ENCODE measurements around the gene SLC25A42.

The SLC25A42 gene

GRCh38 chr19:19034204-19034624 lies 29.6 kb upstream of the SLC25A42 start:
- H3K27ac Mint-ChIP-seq: peak overlapping the region; percentile 90
- DNase-seq (peak; percentile 70), ATAC-seq (replicated peaks) (peak; percentile 68 to 71)
- peaks cover 20 to 35% of the 10 kb centered on the region in 2 donors for H3K36me3 Mint-ChIP-seq
- H3K4me3 Mint-ChIP-seq: peak overlapping the region; percentile 81 to 89
- peaks cover 19 to 33% of the 10 kb centered on the region in 2 donors for H3K4me1 Mint-ChIP-seq
- no peaks in the 10 kb centered on the region for H3K27me3 Mint-ChIP-seq
- no peaks in the 10 kb centered on the region for H3K9me3 Mint-ChIP-seq

DNA sequence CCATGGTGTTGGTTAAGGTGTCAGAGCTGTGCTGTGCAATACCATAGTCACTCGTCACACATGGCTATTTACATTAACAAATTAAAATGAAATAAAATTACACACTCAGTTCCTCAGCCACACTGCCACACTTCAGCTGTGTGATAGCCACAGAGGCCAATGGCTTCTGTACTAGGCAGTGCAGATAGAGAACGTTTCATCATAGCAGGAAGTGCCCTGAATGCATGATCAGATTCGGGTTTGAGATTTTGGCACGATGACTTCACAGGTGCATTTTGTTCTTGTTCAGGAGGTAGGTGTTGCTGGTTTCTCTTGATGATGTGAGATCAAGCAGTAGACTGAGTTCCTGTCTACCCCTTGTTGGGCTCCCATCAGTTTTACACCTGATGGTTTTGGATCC lies 23.9 kb upstream of the SLC25A42 start:
- peak overlapping the region; percentile 59 for H3K27ac Mint-ChIP-seq
- H3K4me3 Mint-ChIP-seq: no peak overlapping the region
- no peak for DNase-seq
- peaks cover 19 to 30% of the 10 kb centered on the region in 2 donors for H3K4me1 Mint-ChIP-seq
- H3K36me3 Mint-ChIP-seq: peaks cover 24 to 35% of the 10 kb centered on the region in 2 donors
- no peaks in the 10 kb centered on the region for H3K27me3 Mint-ChIP-seq
- peak; percentile 75 to 91 for ATAC-seq (replicated peaks)
- no peaks in the 10 kb centered on the region for H3K9me3 Mint-ChIP-seq

- Mint-ChIP-seq H3K27ac (no peak overlapping the region), H3K36me3 (peaks cover 27 to 39% of the 10 kb centered on the region in 2 donors), H3K4me1 (peaks cover 16 to 25% of the 10 kb centered on the region in 2 donors), H3K9me3 (no peaks in the 10 kb centered on the region), H3K4me3 (no peak overlapping the region), H3K27me3 (no peaks in the 10 kb centered on the region)
- no peak for DNase-seq
- no peak for ATAC-seq (replicated peaks)
Observed at GRCh38 chr19:19040417-19040816, 23.4 kb upstream of the SLC25A42 start.

GRCh38 chr19:19042732-19043280 lies 21.0 kb upstream of the SLC25A42 start:
- Mint-ChIP-seq H3K27me3 (no peaks in the 10 kb centered on the region), H3K27ac (no peak overlapping the region), H3K4me1 (peaks cover 12 to 21% of the 10 kb centered on the region in 2 donors), H3K9me3 (no peaks in the 10 kb centered on the region), H3K4me3 (no peak overlapping the region), H3K36me3 (peaks cover 23 to 42% of the 10 kb centered on the region in 2 donors)
- no peak for DNase-seq
- ATAC-seq (replicated peaks): no peak

DNA sequence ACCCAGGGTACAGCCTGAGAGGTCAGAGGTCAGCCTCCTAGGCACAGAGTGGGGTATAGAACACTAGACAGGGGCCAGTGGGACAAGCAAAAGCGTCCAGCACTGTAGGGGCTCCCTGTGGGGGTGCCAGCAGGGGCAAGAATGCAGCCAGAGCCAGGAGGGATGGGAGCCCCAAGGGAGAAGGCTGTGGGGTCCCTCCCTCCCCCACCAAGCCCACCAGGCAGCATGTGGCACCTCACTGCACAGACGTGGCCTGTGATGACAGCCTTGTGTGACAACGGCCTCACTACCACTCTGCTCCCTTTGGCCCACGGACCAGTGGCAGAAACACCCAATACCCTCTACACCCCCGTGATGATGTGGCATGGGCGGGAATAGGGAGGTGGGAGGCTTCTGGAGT lies 20.3 kb upstream of the SLC25A42 start:
- ATAC-seq (replicated peaks) (no peak), DNase-seq (no peak)
- Mint-ChIP-seq H3K4me3 (no peak overlapping the region), H3K27ac (no peak overlapping the region), H3K36me3 (peaks cover 26 to 43% of the 10 kb centered on the region in 2 donors), H3K4me1 (peaks cover 12 to 21% of the 10 kb centered on the region in 2 donors), H3K9me3 (no peaks in the 10 kb centered on the region), H3K27me3 (no peaks in the 10 kb centered on the region)

DNA sequence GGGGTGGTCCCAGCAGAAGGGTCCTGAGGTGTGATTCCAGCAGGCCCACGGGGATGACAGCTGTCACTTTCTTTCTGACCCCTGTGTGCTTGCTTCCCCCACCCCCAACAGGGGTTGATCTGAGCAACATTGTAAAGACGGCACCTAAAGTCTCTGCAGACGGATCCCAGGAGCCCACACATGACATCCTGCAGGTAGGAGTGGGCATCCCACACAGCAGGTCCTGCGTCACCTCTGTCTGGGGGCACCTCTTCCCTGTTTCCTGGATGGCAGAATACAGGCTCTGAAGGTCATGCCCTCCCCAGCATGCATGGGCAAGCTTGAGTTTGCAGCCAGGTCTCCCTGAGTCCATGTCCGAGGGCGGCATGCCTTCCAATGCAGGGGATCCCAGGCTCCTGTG lies 19.9 kb upstream of the SLC25A42 start:
- H3K27ac Mint-ChIP-seq: no peak overlapping the region
- DNase-seq: no peak
- H3K4me1 Mint-ChIP-seq: peaks cover 12 to 20% of the 10 kb centered on the region in 2 donors
- no peak overlapping the region for H3K4me3 Mint-ChIP-seq
- no peaks in the 10 kb centered on the region for H3K27me3 Mint-ChIP-seq
- no peak for ATAC-seq (replicated peaks)
- H3K36me3 Mint-ChIP-seq: peaks cover 26 to 44% of the 10 kb centered on the region in 2 donors
- H3K9me3 Mint-ChIP-seq: no peaks in the 10 kb centered on the region

DNA sequence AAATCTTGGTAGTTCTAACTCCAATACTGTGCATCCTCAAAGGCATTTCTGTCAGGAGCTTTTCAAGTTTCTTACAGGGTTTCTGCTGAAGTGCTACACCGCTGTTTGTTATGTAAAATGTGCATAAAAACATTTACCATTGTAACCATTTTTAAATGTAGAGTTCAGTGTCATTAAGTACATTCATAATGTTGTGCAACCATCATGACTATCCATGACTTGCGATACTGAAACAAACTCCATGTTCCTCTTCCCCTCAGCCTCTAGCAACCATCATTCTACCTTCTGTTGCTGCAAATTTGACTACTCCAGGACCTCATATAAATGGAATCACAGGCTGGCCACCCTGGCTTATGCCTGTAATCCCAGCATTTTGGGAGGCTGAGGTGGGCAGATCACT lies 14.4 kb upstream of the SLC25A42 start:
- no peak overlapping the region for H3K27ac Mint-ChIP-seq

DNA sequence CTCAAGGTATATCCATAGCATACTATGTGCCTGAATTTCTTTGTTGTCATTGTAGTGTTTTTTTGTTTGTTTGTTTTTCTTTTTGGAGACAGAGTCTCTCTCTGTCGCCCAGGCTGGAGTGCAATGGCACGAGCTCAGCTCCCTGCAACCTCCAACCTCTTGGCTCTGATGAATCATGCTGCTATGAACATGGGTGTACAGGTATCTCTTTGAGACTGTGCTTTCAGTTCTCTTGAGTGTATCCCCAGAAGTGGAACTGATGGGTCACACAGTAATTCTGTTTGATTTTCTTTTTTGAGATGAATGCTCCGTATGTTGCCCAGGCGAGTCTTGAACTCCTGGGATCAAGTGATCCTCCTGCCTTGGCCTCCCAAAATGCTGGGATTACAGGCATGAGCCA lies 13.7 kb upstream of the SLC25A42 start:
- DNase-seq (no peak), ATAC-seq (replicated peaks) (no peak)
- Mint-ChIP-seq H3K27ac (no peak overlapping the region), H3K27me3 (no peaks in the 10 kb centered on the region), H3K9me3 (no peaks in the 10 kb centered on the region), H3K36me3 (peaks cover 21 to 60% of the 10 kb centered on the region in 2 donors), H3K4me3 (no peak overlapping the region), H3K4me1 (peaks cover 0 to 5% of the 10 kb centered on the region in 2 donors)

More for the DNA sequence above, 14.4 kb upstream of the SLC25A42 start:
- ATAC-seq (replicated peaks) (no peak), DNase-seq (no peak)
- Mint-ChIP-seq H3K4me3 (no peak overlapping the region), H3K9me3 (no peaks in the 10 kb centered on the region), H3K27me3 (no peaks in the 10 kb centered on the region), H3K4me1 (peaks cover 0 to 5% of the 10 kb centered on the region in 2 donors), H3K36me3 (peaks cover 25 to 65% of the 10 kb centered on the region in 2 donors)

GRCh38 chr19:19050731-19051130 lies 13.1 kb upstream of the SLC25A42 start:
- Mint-ChIP-seq H3K9me3 (no peaks in the 10 kb centered on the region), H3K27ac (no peak overlapping the region), H3K36me3 (peaks cover 19 to 62% of the 10 kb centered on the region in 2 donors), H3K27me3 (no peaks in the 10 kb centered on the region), H3K4me1 (peaks cover 0 to 5% of the 10 kb centered on the region in 2 donors), H3K4me3 (no peak overlapping the region)
- no peak for ATAC-seq (replicated peaks)
- no peak for DNase-seq

DNA sequence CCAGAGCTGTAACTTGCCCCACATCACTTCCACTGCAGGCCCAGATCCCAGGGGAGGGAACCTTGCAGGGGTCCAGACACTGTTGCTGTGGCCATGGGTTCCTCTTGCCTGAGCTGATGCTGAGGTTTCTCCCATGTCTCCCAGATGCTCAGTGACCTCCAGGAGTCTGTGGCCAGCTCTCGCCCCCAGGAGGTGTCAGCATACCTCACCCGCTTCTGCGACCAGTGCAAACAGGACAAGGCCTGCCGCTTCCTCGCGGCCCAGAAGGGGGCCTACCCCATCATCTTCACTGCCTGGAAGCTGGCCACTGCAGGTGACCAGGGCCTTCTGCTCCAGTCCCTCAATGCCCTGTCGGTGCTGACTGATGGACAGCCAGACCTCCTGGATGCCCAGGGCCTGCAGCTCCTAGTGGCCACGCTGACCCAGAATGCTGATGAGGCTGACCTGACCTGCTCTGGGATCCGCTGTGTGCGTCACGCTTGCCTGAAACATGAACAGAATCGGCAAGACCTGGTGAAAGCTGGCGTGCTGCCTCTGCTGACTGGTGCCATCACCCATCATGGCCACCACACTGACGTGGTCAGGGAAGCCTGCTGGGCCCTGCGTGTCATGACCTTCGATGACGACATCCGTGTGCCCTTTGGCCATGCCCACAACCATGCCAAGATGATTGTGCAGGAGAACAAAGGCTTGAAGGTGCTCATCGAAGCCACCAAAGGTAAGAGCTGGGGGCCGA lies 12.1 kb upstream of the SLC25A42 start:
- ATAC-seq (replicated peaks): no peak
- peaks cover 0 to 5% of the 10 kb centered on the region in 2 donors for H3K4me1 Mint-ChIP-seq
- H3K27ac Mint-ChIP-seq: no peak overlapping the region
- DNase-seq: no peak
- peaks cover 23 to 61% of the 10 kb centered on the region in 2 donors for H3K36me3 Mint-ChIP-seq
- no peak overlapping the region for H3K4me3 Mint-ChIP-seq
- no peaks in the 10 kb centered on the region for H3K9me3 Mint-ChIP-seq
- no peaks in the 10 kb centered on the region for H3K27me3 Mint-ChIP-seq

DNA sequence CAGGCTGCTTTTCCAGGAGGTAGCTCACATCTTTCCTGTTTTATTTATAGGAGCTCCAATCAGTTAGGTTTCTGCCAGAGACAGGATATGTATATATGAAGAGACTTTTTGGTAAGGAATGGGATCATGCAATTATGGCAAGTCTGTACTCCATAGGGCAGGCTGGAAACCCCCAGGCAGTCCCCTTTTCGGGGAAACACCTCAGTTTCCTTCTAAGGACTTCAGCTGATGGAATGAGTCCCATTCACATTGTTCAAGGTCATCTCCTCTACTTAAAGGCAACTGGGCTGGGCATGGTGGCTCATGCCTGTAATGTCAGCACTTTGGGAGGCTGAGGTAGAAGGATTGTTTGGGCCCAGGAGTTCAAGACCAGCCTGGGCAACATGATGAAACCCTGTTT lies 10.9 kb upstream of the SLC25A42 start:
- no peak for DNase-seq
- Mint-ChIP-seq H3K4me1 (peaks cover 0 to 5% of the 10 kb centered on the region in 2 donors), H3K27ac (peak overlapping the region; percentile 56), H3K9me3 (no peaks in the 10 kb centered on the region), H3K27me3 (no peaks in the 10 kb centered on the region), H3K4me3 (no peak overlapping the region), H3K36me3 (peaks cover 30 to 61% of the 10 kb centered on the region in 2 donors)
- no peak for ATAC-seq (replicated peaks)

DNA sequence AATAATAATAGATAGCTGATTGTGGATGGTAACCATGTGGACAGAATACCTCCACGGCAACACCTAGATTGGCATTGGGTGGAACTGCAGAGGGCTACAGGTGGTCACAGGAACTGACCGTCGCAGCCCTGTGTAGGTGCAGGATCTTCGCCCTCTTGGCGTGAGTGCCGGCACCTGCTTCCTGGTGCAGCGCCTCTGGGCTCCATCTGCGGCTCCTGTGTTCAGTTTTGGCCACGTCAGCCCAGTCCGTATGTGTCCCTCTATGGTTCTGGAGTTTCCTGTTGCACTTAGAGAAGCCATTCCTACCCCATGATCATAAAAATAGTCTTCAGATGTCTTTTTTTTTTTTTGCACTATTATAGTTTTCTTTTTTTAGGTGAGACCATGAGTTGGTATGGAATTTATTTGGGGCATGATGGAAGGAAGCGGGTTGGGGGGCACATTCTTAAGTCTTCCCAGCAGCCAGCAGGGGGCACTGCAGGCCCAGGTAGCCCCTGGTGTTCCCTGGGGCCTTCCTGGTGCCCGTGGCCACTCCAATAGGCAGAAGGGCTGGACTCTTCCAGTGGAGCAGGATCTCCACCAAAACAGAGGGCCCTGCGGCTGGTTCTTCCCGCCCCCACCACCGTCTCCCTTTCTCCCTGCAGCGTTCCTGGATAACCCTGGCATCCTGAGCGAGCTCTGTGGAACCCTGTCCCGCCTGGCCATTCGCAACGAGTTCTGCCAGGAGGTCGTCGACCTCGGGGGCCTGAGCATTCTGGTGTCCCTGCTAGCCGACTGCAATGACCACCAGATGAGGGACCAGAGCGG lies 10.1 kb upstream of the SLC25A42 start:
- ATAC-seq (replicated peaks) (peak; percentile 67 to 71), DNase-seq (no peak)
- peak overlapping the region; percentile 54 for H3K27ac Mint-ChIP-seq
- H3K36me3 Mint-ChIP-seq: peaks cover 35 to 65% of the 10 kb centered on the region in 2 donors
- no peak overlapping the region for H3K4me3 Mint-ChIP-seq
- no peaks in the 10 kb centered on the region for H3K9me3 Mint-ChIP-seq
- no peaks in the 10 kb centered on the region for H3K27me3 Mint-ChIP-seq
- H3K4me1 Mint-ChIP-seq: peaks cover 0 to 5% of the 10 kb centered on the region in 2 donors

- Mint-ChIP-seq H3K9me3 (no peaks in the 10 kb centered on the region), H3K36me3 (peaks cover 42 to 69% of the 10 kb centered on the region in 2 donors), H3K4me1 (peaks cover 0 to 5% of the 10 kb centered on the region in 2 donors), H3K27ac (no peak overlapping the region), H3K27me3 (no peaks in the 10 kb centered on the region), H3K4me3 (no peak overlapping the region)
- no peak for ATAC-seq (replicated peaks)
- DNase-seq: no peak
Observed at GRCh38 chr19:19054315-19054938, 9.4 kb upstream of the SLC25A42 start.

DNA sequence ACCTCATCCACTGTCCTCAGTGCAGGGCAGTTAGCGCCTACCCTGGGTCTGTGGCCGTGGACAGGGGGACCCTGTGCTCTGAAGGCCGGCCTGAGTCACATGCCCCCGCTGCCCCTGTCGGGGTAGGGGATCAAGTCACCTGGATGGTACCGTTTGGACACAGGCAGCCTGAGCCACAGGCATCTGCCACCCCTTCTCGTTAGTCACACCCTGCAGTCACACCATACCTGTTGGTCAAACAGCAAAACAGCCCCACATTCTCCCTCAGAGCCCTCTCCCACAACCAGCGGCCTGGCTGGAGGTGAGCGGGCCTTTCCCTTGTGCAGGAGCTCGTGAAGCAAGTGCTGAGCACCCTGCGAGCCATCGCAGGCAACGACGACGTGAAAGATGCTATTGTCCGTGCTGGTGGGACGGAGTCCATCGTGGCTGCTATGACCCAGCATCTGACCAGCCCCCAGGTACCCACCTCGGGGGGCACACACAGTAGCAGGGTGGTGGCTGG lies 8.8 kb upstream of the SLC25A42 start:
- no peak for DNase-seq
- Mint-ChIP-seq H3K27ac (no peak overlapping the region), H3K4me3 (no peak overlapping the region), H3K9me3 (no peaks in the 10 kb centered on the region), H3K36me3 (peaks cover 48 to 71% of the 10 kb centered on the region in 2 donors), H3K4me1 (peaks cover 0 to 5% of the 10 kb centered on the region in 2 donors), H3K27me3 (no peaks in the 10 kb centered on the region)
- ATAC-seq (replicated peaks): no peak
